ENCODE measurements around the gene NRM. TPM values are rescaled to one million over a fixed set of nuclear protein-coding genes. Genes with fewer than 3 reads are reported as not detected.

Gene NRM
- total RNA-seq, 1 donor from 2014 or later: 3.7 TPM

DNA sequence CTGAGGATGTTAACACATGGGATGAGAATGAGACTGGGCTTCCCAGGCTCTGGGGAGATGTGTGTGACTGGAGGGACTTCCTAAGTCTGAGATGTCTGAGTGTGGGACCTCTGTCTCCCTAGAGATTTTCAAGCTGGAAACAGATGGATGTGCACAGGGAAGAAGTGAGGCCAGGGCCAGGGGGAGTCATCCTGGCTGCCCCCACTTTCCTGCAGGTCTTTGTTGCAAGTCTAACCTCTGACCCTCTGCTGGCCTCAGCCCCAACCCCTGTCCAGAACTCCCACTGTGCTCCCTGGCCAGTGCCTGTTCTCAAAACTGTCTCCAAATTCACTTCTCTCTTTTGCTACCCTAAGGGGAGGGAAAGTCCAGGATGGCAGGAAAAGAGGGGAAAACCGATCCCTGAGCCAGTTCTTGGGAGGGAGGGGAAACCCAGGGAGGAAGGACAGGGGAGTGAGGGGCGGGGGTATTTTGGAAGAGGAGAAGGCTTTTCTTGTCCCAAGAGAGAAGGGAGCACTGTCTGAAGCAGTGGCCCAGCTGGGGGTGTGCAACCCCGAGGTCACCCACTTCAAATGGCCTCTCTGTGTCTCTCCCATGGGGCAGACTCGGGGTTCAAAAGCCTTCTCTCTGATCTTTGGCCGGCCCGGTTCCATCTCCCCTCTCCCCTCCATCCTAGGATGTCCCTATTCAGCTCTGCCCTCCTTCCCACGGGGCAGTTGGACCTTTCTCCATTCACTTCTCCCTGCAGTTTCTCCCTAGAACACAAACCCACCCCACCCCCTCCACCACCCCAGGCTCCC, 7.4 kb downstream of the NRM start:
- Histone ChIP-seq H3K9ac (ENCODE audit: low read depth in 1 of 3, low read length in 3 of 3) (peak overlapping the region; percentile 63 to 74 (median 69)), H3K36me3 (ENCODE audit: control insufficient read depth in 3 of 3, insufficient read depth in 3 of 3, low read length in 3 of 3) (peaks cover 0 to 5% (median 3%) of the 10 kb centered on the region in 3 donors), H3K27me3 (ENCODE audit: control insufficient read depth in 3 of 3, insufficient read depth in 3 of 3, low read length in 3 of 3) (no peaks in the 10 kb centered on the region), H3K9me3 (ENCODE audit: control insufficient read depth in 3 of 3, low read length in 3 of 3) (no peaks in the 10 kb centered on the region), H3K4me3 (ENCODE audit: low read length in 3 of 3) (peak overlapping the region; percentile 62 to 79 (median 70)), H3K27ac (ENCODE audit: low read depth, low read length) (peak overlapping the region; percentile 99), H3K4me1 (ENCODE audit: control insufficient read depth in 3 of 3, insufficient read depth in 3 of 3, low read length in 3 of 3) (peaks cover 44 to 72% (median 44%) of the 10 kb centered on the region in 3 donors)

DNA sequence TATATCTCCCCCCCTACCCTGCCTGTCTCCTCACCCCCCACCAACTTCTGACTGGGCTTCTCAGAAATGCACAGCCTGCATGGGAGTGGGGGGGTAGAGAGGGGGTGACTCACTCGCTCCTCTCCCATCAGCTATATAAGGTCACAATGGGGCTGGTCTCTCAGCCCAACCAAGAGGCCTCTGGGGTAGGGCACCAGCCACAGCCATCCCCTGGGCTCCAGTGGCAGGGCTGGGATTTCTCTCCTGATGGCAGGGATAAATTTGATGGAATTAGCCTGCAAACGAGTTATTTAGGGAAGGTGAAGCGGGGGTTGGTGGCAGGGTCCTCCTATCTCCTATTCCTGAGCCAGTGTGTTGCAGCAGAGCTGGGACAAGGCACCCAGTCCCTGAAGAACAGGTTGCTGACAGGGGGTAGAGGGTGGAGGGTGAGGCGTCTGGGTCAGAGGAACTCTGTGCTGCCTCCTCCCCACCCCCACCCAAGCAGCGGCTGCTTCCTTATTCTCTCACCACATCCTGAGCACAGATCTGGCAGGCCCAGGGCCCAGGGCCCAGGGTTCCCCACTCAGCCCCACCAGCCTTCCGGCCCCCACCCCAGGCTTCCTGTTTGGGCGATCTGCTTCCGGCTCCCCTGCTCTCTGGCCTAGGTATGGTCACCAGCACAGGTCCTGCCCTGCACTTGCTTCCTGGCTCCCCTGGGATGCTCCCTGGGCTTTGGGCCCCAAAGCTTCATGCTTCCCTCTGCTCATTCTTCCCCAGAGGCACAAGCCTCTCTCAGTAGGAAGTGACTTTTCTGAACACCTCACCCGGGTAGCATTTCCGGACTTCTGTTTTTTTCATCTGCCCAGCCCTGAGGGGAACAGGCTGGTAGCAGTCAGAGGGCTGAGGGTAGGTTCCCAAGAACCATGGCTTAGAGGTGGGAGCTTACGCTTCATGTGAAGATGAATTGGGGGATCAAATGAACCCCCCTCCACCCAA, 8.4 kb downstream of the NRM start:
- Histone ChIP-seq H3K9me3 (ENCODE audit: control insufficient read depth in 3 of 3, low read length in 3 of 3) (no peaks in the 10 kb centered on the region), H3K27me3 (ENCODE audit: control insufficient read depth in 3 of 3, insufficient read depth in 3 of 3, low read length in 3 of 3) (no peaks in the 10 kb centered on the region), H3K4me3 (ENCODE audit: low read length in 3 of 3) (peak overlapping the region; percentile 62 to 79 (median 70)), H3K9ac (ENCODE audit: low read depth in 1 of 3, low read length in 3 of 3) (peak overlapping the region; percentile 63 to 74 (median 69)), H3K36me3 (ENCODE audit: control insufficient read depth in 3 of 3, insufficient read depth in 3 of 3, low read length in 3 of 3) (peaks cover 0 to 7% (median 5%) of the 10 kb centered on the region in 3 donors), H3K4me1 (ENCODE audit: control insufficient read depth in 3 of 3, insufficient read depth in 3 of 3, low read length in 3 of 3) (peaks cover 35 to 63% (median 35%) of the 10 kb centered on the region in 3 donors), H3K27ac (ENCODE audit: low read depth, low read length) (peak overlapping the region; percentile 99)

DNA sequence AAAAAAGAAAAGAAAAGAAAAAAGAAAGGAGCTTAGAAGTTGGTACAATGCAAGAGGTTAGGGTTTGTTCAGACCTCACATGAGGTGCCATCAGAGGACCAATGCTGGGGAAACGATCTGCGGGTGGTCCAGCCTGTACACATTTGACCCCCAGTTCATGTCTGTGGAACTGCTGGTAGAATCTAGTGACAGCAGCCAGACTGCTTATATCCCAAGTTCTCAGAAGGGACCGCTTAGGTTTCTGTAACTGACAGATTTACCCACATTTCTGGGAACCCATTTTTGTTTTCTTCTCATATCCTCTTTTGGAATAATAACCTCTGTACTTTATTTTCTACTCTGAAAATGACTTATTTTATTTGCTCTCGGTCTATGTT, 9.0 kb downstream of the NRM start:
- H3K4me1 ChIP-seq (ENCODE audit: control insufficient read depth in 3 of 3, insufficient read depth in 3 of 3, low read length in 3 of 3): peaks cover 35 to 60% (median 35%) of the 10 kb centered on the region in 3 donors
- peak overlapping the region; percentile 29 to 62 (median 54) for H3K4me3 ChIP-seq (ENCODE audit: low read length in 3 of 3)
- H3K9ac ChIP-seq (ENCODE audit: low read depth in 1 of 3, low read length in 3 of 3): peak overlapping the region in 2 of 3 donors; percentile 63
- H3K36me3 ChIP-seq (ENCODE audit: control insufficient read depth in 3 of 3, insufficient read depth in 3 of 3, low read length in 3 of 3): peaks cover 7 to 12% (median 10%) of the 10 kb centered on the region in 3 donors
- H3K27ac ChIP-seq (ENCODE audit: low read depth, low read length): peak overlapping the region; percentile 99
- H3K9me3 ChIP-seq (ENCODE audit: control insufficient read depth in 3 of 3, low read length in 3 of 3): no peaks in the 10 kb centered on the region
- no peaks in the 10 kb centered on the region for H3K27me3 ChIP-seq (ENCODE audit: control insufficient read depth in 3 of 3, insufficient read depth in 3 of 3, low read length in 3 of 3)

DNA sequence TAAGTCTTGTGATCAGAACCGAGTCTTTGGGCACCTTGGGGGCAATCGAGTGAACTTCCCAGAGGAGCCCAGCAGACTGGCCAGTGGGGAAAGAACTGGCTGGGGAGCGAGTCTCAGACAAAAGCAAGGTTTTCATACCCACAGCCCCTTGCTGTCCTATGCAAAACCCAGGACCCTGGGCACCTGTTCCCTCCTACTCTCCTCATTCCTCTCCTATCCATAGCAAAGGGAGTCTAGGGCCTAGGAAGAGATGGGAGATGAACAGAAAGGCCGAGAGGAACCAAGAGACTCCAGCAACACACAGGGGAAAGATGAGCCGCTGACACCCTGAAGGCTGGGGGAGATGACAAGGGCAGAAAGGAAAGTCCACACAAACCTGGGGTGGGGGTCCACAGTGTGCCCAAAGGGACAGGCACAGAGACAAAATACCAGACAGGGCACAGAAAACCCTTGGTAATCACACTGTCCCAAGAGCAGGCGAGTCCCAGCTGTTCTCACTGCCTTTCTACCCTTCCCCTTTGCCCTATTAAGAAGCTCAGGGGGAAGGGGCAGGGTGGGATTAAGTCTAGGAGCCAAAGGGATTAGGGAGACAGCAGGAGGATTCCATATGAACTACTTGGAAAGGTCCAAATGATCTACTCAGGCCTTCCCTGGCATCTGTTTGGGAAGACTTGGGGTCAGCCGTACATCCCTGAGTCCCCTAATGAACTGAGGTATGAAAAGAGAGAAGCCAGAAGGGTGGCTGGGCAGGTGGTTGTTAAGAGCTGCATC, 10.8 kb downstream of the NRM start:
- Histone ChIP-seq H3K36me3 (ENCODE audit: control insufficient read depth in 3 of 3, insufficient read depth in 3 of 3, low read length in 3 of 3) (peaks cover 16 to 19% (median 16%) of the 10 kb centered on the region in 3 donors), H3K4me3 (ENCODE audit: low read length in 3 of 3) (peak overlapping the region in 1 of 3 donors; percentile 15)

DNA sequence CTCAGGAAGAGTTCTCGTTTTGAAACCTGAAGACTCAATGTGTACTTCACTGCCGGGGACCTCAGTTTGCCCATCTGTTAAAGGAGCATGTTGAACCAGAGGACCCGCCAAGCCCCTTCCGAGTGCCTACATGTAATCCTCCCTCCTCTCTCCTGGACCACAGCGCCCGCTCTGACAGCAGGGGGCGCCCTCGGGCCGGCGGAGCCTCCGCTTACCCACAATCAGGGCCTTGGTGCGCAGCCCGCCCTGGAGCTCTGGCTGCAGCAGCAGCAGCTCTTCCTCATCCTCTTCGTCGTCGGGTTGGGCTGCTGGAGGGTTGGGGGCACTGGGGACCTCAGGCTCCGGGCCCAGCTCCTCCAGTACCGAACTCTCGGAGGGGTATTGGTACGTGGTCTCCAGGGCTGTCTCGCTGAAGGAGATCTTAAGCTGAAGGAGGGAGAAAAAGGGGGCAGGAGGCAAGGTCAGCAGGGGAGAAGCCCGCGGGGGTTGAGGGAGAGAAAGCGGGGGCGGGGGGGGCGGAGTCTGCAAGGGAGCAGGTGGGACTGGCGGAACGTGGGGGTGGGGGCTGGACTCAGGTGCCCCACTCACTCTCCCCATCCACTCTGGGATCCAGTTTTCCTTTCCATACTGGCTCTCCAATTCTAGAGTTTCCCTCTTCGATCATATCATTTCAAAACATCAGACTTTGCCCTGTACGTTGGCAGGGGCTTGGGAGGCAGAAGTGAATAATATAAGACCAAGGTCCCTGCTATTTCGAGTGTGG, 11.6 kb downstream of the NRM start:
- Histone ChIP-seq H3K4me1 (ENCODE audit: control insufficient read depth in 3 of 3, insufficient read depth in 3 of 3, low read length in 3 of 3) (peaks cover 24 to 40% (median 27%) of the 10 kb centered on the region in 3 donors), H3K9me3 (ENCODE audit: control insufficient read depth in 3 of 3, low read length in 3 of 3) (no peaks in the 10 kb centered on the region), H3K9ac (ENCODE audit: low read depth in 1 of 3, low read length in 3 of 3) (peak overlapping the region in 2 of 3 donors; percentile 10 to 33), H3K36me3 (ENCODE audit: control insufficient read depth in 3 of 3, insufficient read depth in 3 of 3, low read length in 3 of 3) (peaks cover 14 to 19% (median 16%) of the 10 kb centered on the region in 3 donors), H3K4me3 (ENCODE audit: low read length in 3 of 3) (peak overlapping the region in 1 of 3 donors; percentile 41), H3K27ac (ENCODE audit: low read depth, low read length) (peak overlapping the region; percentile 37), H3K27me3 (ENCODE audit: control insufficient read depth in 3 of 3, insufficient read depth in 3 of 3, low read length in 3 of 3) (no peaks in the 10 kb centered on the region)

More for the DNA sequence above, 10.8 kb downstream of the NRM start:
- Histone ChIP-seq H3K9ac (ENCODE audit: low read depth in 1 of 3, low read length in 3 of 3) (peak overlapping the region in 2 of 3 donors; percentile 10 to 20), H3K9me3 (ENCODE audit: control insufficient read depth in 3 of 3, low read length in 3 of 3) (no peaks in the 10 kb centered on the region), H3K4me1 (ENCODE audit: control insufficient read depth in 3 of 3, insufficient read depth in 3 of 3, low read length in 3 of 3) (peaks cover 24 to 45% (median 27%) of the 10 kb centered on the region in 3 donors), H3K27ac (ENCODE audit: low read depth, low read length) (peak overlapping the region; percentile 37), H3K27me3 (ENCODE audit: control insufficient read depth in 3 of 3, insufficient read depth in 3 of 3, low read length in 3 of 3) (no peaks in the 10 kb centered on the region)

DNA sequence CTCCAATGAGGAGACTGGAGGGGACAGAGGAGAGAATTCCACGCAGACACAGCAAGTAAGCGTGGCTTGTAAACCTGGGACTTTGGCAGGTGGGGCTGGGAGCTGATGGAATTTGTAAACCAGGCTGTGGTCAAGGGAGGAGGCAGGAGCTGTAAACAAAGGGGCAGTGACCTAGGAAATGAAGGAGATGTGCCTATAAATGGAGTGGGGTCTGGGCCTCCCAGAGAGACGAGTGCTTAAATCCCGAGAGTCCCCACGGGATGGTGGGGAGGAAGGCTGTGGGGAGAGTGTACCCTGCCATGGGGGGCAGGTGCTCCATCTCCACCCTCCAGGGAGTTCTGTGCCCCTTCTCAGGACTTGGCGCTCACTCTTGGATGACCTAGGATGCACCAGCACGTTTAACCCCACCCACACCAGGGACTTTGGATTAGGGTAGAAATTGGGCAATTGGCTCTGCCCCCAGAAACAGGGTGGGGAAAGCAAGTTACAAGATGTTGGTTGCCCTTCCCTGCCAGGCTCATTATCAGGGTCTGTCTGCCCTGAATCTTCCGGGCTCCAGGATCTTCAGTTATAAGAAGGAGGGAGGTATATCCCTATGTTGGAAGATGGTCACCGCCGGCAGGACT, 14.0 kb downstream of the NRM start:
- Histone ChIP-seq H3K4me1 (ENCODE audit: control insufficient read depth in 3 of 3, insufficient read depth in 3 of 3, low read length in 3 of 3) (peaks cover 18 to 27% (median 22%) of the 10 kb centered on the region in 3 donors), H3K27me3 (ENCODE audit: control insufficient read depth in 3 of 3, insufficient read depth in 3 of 3, low read length in 3 of 3) (no peaks in the 10 kb centered on the region), H3K4me3 (ENCODE audit: low read length in 3 of 3) (no peak overlapping the region), H3K27ac (ENCODE audit: low read depth, low read length) (no peak overlapping the region), H3K9ac (ENCODE audit: low read depth in 1 of 3, low read length in 3 of 3) (no peak overlapping the region), H3K9me3 (ENCODE audit: control insufficient read depth in 3 of 3, low read length in 3 of 3) (no peaks in the 10 kb centered on the region), H3K36me3 (ENCODE audit: control insufficient read depth in 3 of 3, insufficient read depth in 3 of 3, low read length in 3 of 3) (peaks cover 16 to 19% (median 16%) of the 10 kb centered on the region in 3 donors)

DNA sequence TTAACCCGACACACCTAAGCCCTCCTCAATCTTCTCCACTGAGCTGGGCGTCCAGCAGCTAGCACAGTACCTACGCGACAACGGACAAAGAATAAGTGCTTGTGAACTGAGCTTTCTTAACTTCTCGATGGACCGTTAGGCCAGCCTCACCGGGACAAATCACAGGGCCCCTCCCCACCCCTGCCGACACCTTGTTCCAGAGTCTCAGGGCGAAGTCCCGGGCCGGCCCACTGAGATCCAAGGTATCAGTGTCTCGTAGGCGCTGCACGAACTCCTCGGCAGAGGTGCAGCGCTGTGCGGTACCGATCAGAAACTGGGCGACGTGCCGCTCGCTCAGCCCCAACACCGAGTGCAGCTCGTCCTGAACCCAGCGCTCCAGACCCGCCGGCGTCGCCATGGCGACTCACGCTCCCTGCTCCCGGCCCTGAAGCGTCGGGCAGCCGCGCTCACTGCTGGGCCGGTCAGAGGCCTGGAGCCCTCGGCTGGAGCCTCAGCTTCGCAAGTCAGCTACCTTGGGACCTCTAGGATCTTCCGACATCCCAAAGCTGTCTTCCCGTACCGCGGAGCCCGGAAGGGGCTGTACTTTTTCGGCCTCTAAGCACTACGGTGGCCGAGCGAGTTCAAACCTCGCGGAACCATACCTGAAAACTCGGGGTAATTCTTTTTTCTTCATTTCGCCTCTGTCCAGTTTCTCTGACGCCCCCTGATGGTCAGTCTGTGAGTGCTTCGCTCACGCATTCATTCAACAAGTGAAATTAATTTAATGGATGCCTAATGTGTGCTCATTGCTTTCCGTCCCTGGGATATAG, 18.1 kb downstream of the NRM start, which contains the start of gene DHX16:
DHX16 (minus strand) TSS at position 562 of the 809 bp plus-strand sequence; CDS start at position 397, 165 bp downstream.
- Histone ChIP-seq H3K4me1 (ENCODE audit: control insufficient read depth in 3 of 3, insufficient read depth in 3 of 3, low read length in 3 of 3) (peaks cover 9 to 25% (median 12%) of the 10 kb centered on the region in 3 donors), H3K36me3 (ENCODE audit: control insufficient read depth in 3 of 3, insufficient read depth in 3 of 3, low read length in 3 of 3) (peaks cover 27 to 38% (median 37%) of the 10 kb centered on the region in 3 donors), H3K4me3 (ENCODE audit: low read length in 3 of 3) (peak within 1 kb of the TSS; percentile 96 to 99 (median 97)), H3K9me3 (ENCODE audit: control insufficient read depth in 3 of 3, low read length in 3 of 3) (no peaks in the 10 kb centered on the region), H3K9ac (ENCODE audit: low read depth in 1 of 3, low read length in 3 of 3) (peak within 1 kb of the TSS; percentile 88 to 92 (median 90)), H3K27ac (ENCODE audit: low read depth, low read length) (peak within 1 kb of the TSS; percentile 70), H3K27me3 (ENCODE audit: control insufficient read depth in 3 of 3, insufficient read depth in 3 of 3, low read length in 3 of 3) (no peaks in the 10 kb centered on the region)

All from skeletal muscle tissue (tissue), 4 donors.